ENCODE data around the gene IL17B. TPM values are rescaled to one million over a fixed set of nuclear protein-coding genes. Genes with fewer than 3 reads are reported as not detected.

Gene IL17B
- total and polyA plus RNA-seq, 2 of the 13 experiments (the other 11 are each of a cell fraction or from before 2014, with no cell fraction given): 0.29 to 2.6 TPM

DNA sequence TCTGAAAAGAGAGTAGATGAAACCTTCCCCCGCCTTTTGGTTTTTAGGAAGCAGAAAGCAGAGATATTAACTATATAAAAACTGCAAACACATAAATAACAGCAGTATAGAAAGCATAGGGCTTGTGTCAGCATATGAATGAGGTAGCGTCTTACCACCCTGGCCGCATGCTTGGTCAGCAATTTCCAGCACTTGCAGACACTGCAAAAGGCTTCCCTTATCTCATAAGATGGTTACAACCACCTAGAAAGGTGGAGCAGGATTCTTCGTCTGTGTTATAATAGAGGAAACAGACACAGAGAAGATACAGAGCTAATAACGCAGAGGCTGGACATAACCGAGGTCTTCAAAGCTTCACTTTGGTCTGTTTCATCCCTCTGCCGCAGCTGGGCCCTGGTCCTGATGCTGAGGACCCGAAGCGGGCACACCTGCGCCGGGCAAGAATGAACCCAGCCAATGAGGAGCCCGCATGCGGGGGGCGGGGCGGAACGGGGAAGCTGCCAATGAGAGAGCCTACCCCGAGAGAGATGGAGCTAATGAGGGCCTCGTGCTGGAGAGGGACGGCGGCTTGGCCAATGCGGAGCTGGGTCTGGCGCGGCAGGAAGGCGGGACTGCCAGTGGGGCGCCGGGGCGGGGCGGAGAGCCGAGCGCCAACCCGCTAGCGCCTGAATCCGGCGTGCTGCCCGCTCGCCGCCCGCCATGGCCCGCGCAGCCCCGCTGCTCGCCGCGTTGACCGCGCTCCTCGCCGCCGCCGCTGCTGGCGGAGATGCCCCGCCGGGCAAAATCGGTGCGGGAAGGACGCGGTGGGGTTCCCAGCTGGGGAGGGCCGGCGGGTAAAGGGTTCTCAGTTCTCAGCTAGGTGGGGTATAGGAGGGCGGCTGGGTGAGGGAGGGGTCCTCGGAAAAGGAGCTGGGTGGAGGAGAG is 21.5 kb downstream of the IL17B start, which contains the start of gene PCYOX1L (continued):
- TF ChIP-seq, protein P1, sequence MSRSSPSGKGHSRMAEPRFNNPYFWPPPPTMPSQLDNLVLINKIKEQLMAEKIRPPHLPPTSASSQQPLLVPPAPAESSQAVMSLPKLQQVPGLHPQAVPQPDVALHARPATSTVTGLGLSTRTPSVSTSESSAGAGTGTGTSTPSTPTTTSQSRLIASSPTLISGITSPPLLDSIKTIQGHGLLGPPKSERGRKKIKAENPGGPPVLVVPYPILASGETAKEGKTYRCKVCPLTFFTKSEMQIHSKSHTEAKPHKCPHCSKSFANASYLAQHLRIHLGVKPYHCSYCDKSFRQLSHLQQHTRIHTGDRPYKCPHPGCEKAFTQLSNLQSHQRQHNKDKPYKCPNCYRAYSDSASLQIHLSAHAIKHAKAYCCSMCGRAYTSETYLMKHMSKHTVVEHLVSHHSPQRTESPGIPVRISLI (CRISPR knock-in tag; IDR thresholded peaks at IDR 0.05; ENCODE audit: borderline replicate concordance): no peak

DNA sequence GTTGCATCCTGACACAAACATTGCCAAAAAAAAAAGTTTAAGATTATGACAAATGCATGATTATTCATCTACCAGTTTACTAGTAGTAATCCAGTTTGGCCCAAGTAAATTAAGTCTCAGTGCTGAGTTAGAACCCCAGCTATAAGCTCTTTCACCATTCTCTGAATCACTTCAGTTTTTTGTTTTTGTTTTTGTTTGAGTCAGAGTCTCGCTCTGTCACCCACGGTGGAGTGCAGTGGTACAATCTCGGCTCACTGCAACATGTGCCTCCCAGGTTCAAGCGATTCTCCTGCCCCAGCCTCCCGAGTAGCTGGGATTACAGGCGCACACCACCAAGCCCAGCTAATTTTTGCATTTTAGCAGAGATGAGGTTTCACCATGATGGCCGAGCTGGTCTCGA is 22.7 kb downstream of the IL17B start:
- in situ Hi-C loops (cut with HindIII; ENCODE audit: extremely low pct_ligation_motif_present, low pct_unique_long_range_greater_than_20kb): no loop called here
- Histone ChIP-seq H4K20me1 (ENCODE audit: insufficient read depth, low read length) (0 out of 2 replicates have a peak, but pooled peaks cover 4% of the 10 kb centered on the region), H3K79me2 (ENCODE audit: insufficient read depth, low read length) (no peaks in the 10 kb centered on the region), H3K4me3 (replicated peaks in 1 of 3; ENCODE audit: insufficient read depth in 1 of 3, low read depth in 2 of 3, low read length in 3 of 3) (no peak overlapping the region), H3K9me3 (ENCODE audit: low read length) (no peaks in the 10 kb centered on the region), H3K36me3 (replicated peaks in 1 of 2; ENCODE audit: control insufficient read depth in 1 of 2, insufficient read depth in 2 of 2, low read length in 2 of 2) (peaks cover 5 to 24% of the 10 kb centered on the region in 2 experiments), H3K4me2 (ENCODE audit: low read depth, low read length) (no peak overlapping the region), H2AFZ (ENCODE audit: low read length) (no peak overlapping the region), H3K27ac (ENCODE audit: extremely low read length, insufficient read depth, low read length) (no peak overlapping the region), H3K27me3 (ENCODE audit: control insufficient read depth in 1 of 2, insufficient read depth in 2 of 2, low read length in 2 of 2) (no peaks in the 10 kb centered on the region), H3K9ac (ENCODE audit: insufficient read depth, low read depth, low read length) (no peak overlapping the region), H3K4me1 (ENCODE audit: insufficient read depth, low read length) (peaks cover 17% of the 10 kb centered on the region)
- POLR2A ChIA-PET: interaction anchor here (3.8 kb wide), 1 partner anchor 11 kb away, joined by 32 read pairs; the partner anchor contains the start of gene GRPEL2
- intact Hi-C loops (cut with micrococcal nuclease; ENCODE audit: unreplicated experiment): no loop called here
- no peak for ATAC-seq
- DNase-seq (ENCODE audit: low spot score): no peak
- FAIRE-seq: no peak
- WGBS (ENCODE audit: low lambda C conversion rate): 96% methylated on average over 8 of the region's 8 CpGs
- no TSS peak for BruUV-seq (replicated peaks)
- CTCF ChIA-PET (ENCODE audit: low intra/inter-chr PET ratio, low total read pairs): no interaction called here
- no peak for TF ChIP-seq TARDBP (CRISPR knock-in tag; IDR thresholded peaks at IDR 0.05)
- TF ChIP-seq SOX5 (CRISPR knock-in tag; IDR thresholded peaks at IDR 0.05; ENCODE audit: borderline replicate concordance): no peak
- TF ChIP-seq ZNF180 (CRISPR knock-in tag; IDR thresholded peaks at IDR 0.05; ENCODE audit: borderline replicate concordance, low read depth): no peak
- no peak for TF ChIP-seq DNMT1 (CRISPR knock-in tag; IDR thresholded peaks at IDR 0.05)
- no peak for TF ChIP-seq YEATS4 (CRISPR knock-in tag; IDR thresholded peaks at IDR 0.05; ENCODE audit: borderline replicate concordance)
- TF ChIP-seq POGZ (CRISPR knock-in tag; IDR thresholded peaks at IDR 0.05): no peak
- TF ChIP-seq, protein P2, sequence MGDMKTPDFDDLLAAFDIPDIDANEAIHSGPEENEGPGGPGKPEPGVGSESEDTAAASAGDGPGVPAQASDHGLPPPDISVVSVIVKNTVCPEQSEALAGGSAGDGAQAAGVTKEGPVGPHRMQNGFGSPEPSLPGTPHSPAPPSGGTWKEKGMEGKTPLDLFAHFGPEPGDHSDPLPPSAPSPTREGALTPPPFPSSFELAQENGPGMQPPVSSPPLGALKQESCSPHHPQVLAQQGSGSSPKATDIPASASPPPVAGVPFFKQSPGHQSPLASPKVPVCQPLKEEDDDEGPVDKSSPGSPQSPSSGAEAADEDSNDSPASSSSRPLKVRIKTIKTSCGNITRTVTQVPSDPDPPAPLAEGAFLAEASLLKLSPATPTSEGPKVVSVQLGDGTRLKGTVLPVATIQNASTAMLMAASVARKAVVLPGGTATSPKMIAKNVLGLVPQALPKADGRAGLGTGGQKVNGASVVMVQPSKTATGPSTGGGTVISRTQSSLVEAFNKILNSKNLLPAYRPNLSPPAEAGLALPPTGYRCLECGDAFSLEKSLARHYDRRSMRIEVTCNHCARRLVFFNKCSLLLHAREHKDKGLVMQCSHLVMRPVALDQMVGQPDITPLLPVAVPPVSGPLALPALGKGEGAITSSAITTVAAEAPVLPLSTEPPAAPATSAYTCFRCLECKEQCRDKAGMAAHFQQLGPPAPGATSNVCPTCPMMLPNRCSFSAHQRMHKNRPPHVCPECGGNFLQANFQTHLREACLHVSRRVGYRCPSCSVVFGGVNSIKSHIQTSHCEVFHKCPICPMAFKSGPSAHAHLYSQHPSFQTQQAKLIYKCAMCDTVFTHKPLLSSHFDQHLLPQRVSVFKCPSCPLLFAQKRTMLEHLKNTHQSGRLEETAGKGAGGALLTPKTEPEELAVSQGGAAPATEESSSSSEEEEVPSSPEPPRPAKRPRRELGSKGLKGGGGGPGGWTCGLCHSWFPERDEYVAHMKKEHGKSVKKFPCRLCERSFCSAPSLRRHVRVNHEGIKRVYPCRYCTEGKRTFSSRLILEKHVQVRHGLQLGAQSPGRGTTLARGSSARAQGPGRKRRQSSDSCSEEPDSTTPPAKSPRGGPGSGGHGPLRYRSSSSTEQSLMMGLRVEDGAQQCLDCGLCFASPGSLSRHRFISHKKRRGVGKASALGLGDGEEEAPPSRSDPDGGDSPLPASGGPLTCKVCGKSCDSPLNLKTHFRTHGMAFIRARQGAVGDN (CRISPR knock-in tag; IDR thresholded peaks at IDR 0.05): no peak
- TF ChIP-seq SMYD3 (CRISPR knock-in tag; IDR thresholded peaks at IDR 0.05): no peak
- no peak for TF ChIP-seq ZNF678 (CRISPR knock-in tag; IDR thresholded peaks at IDR 0.05)
- TF ChIP-seq EHMT2 (IDR thresholded peaks at IDR 0.05; ENCODE audit: borderline replicate concordance, low read depth, low read length): no peak
- TF ChIP-seq, protein P3, sequence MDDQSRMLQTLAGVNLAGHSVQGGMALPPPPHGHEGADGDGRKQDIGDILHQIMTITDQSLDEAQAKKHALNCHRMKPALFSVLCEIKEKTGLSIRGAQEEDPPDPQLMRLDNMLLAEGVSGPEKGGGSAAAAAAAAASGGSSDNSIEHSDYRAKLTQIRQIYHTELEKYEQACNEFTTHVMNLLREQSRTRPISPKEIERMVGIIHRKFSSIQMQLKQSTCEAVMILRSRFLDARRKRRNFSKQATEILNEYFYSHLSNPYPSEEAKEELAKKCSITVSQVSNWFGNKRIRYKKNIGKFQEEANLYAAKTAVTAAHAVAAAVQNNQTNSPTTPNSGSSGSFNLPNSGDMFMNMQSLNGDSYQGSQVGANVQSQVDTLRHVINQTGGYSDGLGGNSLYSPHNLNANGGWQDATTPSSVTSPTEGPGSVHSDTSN (CRISPR knock-in tag; IDR thresholded peaks at IDR 0.05; ENCODE audit: borderline replicate concordance): no peak
- TF ChIP-seq ZNF501 (CRISPR knock-in tag; IDR thresholded peaks at IDR 0.05): no peak
- no peak for TF ChIP-seq ZNF713 (CRISPR knock-in tag; IDR thresholded peaks at IDR 0.05)
- no peak for TF ChIP-seq KLF15 (CRISPR knock-in tag; IDR thresholded peaks at IDR 0.05; ENCODE audit: borderline replicate concordance)
- TF ChIP-seq ZSCAN30 (CRISPR knock-in tag; IDR thresholded peaks at IDR 0.05): no peak
